Dedifferentiated amniotic fluid mesenchymal stem cell (primary cell): ENCODE results near the gene TARBP2.

Experiments
- DNase-seq: peaks from one replicate; pipeline ENCODE4 v3.0.0-alpha.2; 2016; ENCODE audit errors: extremely low spot score

Gene TARBP2

DNA sequence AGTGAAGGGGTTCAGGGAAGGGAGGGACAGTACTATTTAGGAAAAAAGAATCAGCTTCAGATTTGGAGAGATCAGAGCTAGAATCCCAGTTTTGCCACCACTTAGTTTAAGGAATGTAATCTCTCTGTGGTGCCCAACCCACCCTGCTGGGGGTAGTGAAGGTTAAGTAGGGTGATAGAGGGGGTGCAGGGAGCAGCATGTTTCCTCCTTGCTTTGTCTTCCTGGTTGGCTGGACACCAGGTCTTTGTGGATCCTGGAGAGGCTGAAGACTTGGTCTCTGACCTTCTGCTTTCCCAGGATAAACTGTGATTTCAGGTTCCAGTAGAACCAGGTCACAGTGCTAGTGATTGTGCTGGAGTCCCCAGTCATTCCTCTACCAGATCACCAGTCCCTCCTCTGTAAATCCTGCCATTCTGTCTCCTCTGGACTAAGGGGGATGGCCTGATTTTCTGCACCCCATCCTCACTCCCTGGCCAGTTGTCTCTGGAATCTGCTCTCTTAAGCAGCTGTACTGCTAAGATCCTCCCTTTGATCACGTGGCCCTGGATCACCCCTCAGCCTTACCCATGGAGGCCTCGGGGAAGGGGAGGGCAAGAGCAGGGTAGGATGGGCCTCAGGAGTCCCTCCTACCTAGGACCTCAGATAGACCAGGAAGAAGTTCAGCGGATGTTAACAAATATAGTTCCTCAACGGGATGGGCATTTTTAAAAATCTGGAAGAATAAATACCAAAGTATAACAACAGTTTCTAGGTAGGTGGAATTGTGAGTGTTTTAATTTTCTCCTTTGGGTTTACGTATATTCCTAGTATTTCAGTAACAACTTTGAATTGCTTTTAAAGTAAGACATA lies 5.0 kb upstream of the TARBP2 start:
- DNase-seq, result no peak

DNA sequence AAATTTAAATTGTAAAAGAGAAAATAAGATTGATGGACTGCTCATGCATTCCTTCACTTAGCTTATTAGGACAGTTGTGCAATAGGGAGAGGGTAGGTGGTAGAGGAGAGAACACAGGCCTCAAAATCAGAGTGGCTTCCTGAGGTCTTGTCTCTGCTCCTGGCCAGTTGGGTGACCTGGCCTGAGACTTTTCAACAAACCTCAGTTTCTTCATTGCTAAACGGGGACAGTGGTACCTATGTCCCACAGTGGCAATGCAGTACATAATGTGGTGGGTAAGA lies 4.4 kb upstream of the TARBP2 start:
- no peak for DNase-seq

DNA sequence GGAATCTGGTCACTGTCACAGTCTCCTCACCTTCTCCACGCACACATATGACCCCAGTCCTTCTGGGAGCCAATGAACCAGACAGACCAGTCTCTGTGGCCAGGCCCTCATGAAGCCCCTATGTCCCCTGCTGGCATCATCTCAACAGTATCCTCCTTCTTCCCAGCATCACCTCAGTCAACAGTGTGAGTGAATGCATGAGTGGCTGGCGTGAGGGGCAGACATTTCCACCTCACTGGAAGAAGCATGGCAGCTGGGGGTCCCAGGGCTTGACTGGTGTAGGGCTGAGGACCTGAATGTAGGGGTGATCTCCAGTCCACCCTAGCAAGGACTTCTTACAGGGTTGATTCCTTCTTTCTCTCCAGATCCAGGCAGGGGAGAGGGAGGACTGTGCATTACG lies 3.6 kb upstream of the TARBP2 start:
- no peak for DNase-seq

DNA sequence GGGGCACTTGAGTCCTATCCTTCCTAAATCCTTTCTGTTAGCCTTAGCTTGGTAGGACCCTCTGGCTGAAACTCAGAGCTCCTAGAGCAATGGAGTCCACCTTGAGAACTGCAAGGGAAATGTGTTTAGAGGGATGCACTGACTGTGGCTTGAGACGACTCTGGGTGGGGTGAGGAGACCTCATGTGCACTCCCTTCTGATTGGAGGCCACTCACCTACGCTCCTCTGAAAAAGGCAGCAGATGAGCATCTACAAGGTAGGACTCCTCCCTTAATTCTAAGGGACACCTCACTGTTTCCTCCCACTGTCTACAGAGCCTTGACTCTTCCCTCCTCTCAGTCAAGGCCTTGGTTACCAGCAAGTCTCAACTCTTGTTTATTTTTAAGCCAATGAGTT lies 2.9 kb upstream of the TARBP2 start:
- no peak for DNase-seq

DNA sequence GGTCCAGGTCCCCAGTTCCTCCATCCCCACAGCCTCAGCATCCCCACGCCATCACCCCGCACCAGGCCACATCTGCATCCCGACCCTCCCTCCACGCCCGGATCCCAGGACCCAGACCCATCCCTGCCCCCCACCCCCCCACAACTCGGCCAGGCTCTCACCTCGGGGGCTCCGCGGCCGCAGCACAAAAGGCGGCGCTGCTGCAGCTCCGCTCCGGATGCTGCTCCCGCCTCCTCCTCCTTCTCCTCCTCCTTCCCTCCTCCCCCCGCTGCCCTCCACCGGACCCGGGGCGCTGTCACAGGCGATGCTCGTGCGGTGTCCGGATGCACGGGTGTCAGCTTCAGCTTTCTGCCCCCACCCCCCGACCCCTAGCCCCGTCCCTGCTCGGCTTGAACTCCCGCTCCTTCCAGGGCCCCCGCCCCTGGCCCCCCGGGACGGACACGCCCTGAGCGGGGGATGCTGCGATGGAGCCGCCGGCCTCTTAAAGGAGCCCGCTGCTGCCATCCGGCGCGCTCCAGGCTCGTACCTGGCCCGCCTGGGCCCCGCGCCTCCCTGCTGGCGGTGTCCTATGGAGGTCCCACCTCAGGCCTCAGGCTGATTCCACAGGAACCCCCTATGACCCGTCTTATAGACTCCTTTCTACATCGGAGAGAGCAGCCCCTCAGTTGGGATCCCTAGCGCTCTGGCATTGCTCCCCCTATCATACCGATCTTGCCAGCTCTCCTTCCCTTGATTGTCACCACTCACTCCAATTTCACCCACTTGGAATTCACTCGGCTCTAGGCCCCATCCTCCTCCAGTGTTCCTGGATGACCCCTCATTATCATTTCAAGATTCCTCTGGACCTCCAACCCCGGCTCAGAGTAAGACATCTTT lies 1.6 kb upstream of the TARBP2 start, which contains the start of gene MAP3K12:
TSS of gene MAP3K12 (minus strand) at position 193 of the 876 bp plus-strand sequence. CDS start 12,067 bp downstream, outside the sequence.
- DNase-seq, result peak; percentile 47

DNA sequence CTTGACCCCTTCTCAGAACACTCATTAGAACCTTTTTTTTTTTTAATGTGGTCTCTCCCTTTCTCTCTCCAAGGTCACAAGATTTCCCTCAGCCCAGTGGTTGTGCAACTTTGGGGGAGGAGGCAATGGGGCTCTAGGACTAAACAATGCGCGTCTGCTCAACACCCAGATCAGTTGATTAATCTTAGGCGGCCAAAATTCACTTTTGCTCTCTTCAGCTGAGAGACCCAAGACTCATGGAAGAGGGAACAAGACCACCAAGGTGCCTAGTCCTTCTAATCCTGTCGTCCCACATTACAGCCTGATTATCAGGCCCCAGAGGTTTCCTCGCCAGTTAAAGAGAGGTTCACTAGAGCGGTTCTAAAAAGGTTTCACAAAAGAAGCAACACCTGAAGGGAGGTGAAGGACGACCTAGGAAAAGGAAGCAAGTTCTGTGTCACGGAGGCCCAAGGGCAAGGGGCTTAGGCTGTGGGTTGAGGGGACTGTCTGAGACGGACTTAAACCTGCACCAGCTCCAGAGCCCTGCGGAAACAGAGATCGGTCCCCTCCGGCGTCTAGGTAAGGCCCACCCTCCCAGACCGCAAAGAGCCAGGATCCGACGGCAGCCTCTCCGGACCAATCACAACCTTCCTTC lies 824 bp upstream of the TARBP2 start:
- DNase-seq, result peak; percentile 62

DNA sequence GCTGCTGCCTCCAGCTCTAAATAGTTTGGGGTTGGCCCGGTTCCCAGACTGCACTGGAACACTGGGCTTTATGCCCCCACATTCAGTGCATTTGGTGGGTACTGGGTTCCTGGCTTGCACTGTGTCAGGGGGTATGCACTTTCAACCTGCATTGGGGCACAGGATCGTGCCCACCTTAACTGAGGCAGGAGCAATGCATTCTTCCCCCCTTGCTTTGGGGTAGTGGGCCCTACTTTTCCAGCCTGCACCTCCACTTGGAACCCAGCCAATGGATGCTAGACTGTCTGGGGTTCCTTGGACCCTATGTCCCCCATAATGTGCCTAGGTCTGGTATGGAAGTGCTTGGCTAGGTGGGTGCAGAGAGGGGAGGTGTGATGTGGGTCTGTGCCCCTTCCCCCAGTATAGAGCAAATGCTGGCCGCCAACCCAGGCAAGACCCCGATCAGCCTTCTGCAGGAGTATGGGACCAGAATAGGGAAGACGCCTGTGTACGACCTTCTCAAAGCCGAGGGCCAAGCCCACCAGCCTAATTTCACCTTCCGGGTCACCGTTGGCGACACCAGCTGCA lies 615 bp downstream of the TARBP2 start:
- no peak for DNase-seq

DNA sequence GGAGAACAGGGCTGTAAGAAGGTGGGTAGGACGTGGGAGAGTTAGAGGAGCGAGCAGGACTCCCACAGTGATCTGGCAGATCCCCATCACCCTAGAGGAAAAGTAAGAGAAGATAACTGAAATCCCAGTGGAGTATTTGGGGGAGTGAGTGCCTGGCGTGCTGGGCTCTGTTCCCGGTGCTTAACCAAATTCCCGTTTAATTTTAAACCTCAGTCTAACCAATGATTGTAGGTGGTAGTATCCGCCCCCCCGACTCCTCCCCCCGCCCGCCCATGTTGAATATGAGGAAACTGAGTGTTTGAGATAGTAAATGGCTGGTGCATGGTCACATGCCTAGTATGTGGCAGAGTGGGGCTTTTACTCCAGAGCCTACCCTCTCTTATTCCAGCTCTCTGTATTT lies 1.2 kb downstream of the TARBP2 start:
- no peak for DNase-seq

DNA sequence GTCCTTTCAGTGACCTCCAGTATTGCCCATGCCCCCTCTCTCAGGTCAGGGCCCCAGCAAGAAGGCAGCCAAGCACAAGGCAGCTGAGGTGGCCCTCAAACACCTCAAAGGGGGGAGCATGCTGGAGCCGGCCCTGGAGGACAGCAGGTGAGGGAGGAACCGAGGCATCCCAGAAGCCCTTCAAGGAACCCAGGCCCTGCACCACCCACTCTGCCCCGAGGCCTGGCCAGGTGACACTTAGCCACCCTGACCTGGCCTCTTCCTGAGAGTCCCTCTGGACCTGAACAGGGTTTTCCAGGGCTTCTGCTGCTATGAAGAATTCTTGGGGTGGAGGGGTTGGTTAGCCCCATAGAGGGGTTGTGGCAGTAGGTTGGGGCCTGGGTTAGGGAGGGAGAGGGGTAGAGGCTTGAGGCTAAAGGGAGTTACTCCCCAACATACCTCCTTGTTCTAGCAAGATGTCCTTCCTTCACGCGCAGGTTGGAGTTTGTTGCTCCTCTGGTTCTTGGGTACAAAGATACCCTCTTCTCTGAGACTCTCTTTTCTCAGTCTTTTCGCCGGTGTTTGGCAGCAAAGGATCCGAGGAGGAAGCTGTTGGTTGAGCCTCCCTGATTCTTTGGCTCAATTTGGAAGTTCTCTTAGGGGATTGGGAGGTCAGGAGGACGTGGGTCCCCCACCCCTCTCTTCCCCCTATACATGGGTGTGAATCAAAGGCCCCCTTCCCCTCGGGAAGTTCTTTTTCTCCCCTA lies 2.1 kb downstream of the TARBP2 start:
- no peak for DNase-seq

DNA sequence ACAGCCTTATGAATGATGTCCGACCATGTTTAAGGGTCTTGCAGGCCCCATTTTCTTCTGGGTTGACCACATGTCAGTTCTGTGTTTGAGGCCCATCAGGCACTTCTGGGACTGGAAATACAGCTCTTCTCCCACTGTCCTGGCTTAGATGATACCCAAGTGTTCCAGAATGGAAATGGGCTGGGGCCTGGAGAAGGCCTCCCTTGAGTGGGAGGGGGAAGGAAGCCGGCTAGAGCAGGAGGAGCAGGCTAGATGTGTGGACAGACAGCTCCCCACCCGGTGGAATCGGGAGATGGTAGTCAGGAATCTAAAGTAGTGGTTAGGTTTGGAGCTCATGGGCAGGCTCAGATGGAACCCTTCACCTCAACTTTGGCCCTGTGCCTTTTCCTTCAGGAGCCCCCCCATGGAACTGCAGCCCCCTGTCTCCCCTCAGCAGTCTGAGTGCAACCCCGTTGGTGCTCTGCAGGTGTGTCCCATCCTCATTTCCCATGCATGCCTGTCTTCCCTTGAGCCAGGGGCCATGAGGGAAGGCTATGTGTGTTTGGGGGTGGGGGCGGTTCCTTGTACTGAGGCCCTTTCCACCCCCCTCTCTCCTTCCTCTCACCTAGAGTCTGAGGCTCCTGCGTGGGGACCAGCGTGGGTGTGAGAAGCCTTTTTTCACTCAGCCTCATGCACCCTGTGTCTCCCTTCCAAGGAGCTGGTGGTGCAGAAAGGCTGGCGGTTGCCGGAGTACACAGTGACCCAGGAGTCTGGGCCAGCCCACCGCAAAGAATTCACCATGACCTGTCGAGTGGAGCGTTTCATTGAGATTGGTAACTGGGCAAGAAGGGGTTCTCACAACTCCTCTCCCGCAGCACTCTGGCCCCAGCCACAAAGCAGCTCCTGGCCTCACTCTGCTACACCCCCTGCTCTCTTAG lies 3.2 kb downstream of the TARBP2 start:
- DNase-seq, result no peak

DNA sequence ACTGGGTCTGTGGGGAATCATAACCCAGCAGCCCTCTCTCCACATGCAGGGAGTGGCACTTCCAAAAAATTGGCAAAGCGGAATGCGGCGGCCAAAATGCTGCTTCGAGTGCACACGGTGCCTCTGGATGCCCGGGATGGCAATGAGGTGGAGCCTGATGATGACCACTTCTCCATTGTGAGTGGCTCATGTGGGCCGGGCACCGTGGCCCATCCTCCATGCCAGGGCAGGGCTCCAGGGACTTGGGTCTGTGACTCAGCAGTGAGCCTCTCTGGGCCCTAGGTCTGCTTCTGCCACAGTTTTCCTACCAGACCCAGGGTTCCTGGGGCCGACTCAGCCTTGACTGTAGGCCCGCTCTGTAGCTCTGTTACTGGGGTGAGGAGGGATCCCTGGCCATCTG lies 4.0 kb downstream of the TARBP2 start:
- no peak for DNase-seq

DNA sequence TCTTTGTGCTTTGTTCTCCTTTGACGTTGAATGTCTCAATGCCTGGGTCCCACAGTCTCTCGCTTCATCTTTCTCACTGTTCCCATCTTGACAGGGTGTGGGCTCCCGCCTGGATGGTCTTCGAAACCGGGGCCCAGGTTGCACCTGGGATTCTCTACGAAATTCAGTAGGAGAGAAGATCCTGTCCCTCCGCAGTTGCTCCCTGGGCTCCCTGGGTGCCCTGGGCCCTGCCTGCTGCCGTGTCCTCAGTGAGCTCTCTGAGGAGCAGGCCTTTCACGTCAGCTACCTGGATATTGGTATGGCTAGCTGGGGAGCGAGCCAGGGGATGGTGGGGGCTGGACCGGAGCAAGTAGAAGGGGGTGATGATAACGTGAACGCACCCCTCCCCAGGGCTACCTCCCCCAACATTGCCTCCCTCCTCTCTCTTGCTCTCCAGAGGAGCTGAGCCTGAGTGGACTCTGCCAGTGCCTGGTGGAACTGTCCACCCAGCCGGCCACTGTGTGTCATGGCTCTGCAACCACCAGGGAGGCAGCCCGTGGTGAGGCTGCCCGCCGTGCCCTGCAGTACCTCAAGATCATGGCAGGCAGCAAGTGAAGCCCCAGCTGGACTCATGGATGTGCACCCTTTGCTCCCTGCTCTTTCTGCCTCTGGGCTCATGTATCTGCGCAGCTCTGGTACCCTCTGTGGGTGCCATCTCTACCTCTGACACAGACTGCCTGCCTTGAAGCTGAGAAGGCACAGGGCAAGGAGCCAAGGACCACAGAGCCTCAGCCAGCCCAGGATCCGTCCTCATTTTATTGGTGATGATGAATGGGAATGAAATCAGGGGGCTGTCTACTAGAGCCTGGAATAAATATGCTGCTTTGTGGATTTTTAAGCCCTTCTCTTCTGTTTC lies 4.7 kb downstream of the TARBP2 start:
- no peak for DNase-seq

DNA sequence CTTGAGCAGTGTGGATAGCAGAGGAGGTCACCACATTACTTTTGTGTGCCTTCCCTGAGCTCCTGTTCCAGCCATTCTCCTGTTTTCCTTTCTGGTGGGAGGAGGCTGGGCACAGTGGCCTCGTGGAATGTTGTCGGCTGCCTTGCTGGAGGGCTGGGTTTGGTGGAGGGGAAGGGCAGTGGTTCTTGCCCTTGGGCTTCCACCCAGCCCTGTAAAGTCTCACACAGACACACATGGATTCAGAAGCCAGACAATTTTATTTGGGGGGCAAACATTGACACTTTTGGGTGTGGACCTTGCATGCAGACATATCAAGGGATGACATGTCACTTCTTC lies 5.3 kb downstream of the TARBP2 start:
- DNase-seq, result no peak

DNA sequence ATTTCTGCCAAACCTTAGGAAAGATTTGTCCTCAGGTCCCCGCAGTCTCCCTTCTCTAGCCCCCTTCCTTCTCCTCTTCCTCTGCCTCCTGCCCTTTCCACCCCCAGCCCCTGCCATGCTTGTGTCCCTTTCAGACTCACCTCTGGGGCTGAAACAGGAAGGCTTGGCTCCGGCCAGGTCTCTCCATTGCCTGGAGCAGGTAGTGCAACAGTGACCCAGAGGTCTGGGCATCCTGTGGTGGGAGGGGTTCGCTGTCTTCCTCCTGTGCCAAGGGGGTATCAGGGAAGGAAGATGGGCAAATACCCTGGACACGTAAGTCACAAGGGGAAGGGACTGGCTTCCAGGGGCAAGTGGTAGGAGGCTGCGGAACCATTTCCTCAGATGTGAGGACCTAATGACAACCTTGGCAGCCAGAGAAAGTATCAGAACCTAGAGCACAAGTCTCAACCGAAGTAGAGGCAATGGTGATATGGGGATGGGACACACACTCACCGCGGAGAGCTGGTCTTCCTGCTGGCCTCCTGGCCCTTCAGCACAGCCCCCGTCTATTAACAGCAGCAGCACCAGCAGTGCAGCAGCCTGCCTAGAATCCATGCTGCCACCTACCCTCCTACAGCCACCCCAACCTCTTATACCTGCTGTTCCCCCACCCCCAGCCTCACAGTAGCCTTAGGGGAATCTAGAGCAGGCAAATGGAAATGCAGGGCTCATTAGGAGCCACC lies 6.0 kb downstream of the TARBP2 start, which contains the start of gene NPFF:
TSS of gene NPFF (minus strand) at position 604 of the 722 bp plus-strand sequence. CDS start at position 594, 10 bp downstream.
- no peak for DNase-seq

DNA sequence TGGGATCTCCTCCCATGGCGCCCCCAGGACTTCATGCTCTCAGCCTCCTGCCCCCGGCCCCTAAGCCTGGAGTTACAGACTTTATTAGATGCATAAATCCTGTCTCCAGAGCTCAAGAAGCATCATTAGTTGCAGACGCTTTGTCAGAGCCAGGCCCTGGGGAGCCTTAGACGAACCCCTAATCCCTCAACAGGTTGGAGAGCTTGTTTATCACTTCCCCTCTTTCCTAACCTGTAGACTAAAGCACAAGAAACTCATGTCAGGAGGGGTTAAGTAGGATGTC lies 6.5 kb downstream of the TARBP2 start:
- DNase-seq, result no peak

DNA sequence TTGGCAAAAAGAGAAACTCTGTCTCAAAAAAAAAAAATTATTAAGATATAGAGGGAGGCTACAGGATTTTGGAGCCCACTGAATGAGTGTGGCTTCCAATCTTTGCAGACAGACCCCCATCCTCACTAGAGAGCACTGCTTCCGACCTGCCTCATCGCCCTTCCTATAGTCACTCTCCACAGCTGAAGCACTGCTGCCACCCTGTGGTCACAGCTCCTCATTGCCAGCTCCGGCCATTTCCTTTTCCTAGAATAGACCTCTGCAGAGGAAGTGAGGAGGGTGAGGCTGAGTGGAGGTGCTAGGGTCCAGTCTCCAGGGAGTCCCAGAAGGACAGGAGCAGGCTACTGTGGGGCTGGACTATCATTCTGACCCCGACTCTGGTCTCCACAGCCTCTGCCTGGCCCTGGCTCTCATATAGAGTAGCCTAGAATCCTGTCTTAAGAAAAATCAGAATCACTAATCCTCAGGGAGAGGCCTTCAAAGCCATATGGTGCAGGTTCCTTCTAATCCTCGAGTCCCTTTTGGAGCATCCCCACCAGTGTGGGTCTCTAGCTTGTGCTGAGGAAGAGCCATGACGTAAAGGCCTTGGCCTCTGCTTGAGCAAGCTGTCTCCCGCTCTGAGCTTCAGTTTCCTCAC lies 7.6 kb downstream of the TARBP2 start:
- DNase-seq, result peak; percentile 79

DNA sequence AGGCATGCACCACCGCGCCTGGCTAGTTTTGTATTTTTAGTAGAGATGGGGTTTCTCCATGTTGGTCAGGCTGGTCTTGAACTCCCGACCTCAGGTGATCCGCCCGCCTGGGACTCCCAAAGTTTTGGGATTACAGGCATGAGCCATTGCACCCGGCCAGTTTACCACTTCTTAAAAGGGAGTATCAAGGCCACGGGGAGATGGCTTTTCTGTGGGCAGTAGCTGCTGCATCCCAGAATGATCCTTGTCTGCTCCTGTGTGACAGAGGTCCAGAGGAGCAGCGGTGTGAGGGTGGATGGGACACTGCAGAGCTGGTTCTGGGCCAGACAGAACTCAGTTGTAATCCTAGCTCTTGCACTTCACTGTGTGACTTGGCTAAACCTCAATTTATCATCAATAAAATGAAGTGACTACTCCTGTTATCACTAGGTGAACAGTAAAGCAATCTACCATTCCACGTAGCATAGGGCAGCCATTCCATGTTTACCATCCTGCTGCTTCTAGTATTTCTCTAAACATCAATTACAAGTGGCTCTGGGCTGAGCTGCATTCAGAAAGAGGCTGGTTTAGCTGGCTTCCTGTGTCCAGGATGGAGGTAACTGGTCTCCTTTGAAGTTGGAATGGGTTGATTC lies 9.2 kb downstream of the TARBP2 start:
- no peak for DNase-seq
